Breast epithelium (tissue), 3 donors: ENCODE data around the gene FDX1.

Experiments used
- POLR2A ChIP-seq: fragments of 450-650 bp; IDR thresholded peaks from one replicate; pipeline ENCODE4 v1.6.1; 2016; ENCODE audit warnings: antibody characterized with exemption, mild to moderate bottlenecking, moderate library complexity
- TF ChIP-seq, protein P1 (sequence below), 3 donors: fragments of 450-650 bp; IDR thresholded peaks; one replicate each; pipeline ENCODE4 v1.5.1; 2016 to 2017; ENCODE audit warnings: antibody characterized with exemption in 3 of 3, mild to moderate bottlenecking in 3 of 3, moderate library complexity in 3 of 3

DNA sequence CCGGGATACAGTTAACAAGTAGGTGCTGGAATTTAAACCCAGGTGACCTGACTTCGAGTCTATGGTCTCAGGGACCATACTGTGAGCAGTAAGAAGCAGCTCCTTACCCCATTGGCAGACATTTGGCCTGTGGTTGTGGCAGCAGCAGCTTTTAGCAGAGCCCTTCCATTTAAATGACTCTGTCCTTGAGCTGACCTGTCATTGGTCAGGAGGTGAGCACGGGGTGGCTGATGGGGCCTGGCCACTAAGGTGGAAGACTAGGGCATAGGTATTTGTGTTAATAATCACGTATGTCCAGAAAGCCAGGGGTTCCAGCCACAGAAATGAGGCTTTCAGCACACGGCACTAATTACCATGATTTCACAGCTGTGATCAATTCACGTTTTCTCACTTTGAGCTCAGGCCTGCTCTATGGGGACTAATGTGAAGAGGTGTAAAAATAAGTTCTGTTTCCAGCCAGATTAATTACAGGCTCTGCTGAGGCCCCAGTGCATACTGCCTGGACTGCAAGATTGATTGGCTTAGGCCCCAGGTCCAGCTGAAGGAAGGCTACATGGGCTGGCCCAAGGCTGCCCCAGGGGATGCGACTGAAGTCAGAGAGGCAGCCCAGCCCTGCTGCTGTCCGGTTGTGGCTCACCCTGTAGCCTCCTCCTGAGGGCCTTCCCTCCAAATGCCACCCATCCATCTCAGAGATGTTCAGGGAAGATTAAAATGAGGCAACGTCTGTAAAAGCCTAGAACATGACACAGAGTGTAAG is 76.0 kb downstream of the FDX1 start:
- TF ChIP-seq, protein P1, sequence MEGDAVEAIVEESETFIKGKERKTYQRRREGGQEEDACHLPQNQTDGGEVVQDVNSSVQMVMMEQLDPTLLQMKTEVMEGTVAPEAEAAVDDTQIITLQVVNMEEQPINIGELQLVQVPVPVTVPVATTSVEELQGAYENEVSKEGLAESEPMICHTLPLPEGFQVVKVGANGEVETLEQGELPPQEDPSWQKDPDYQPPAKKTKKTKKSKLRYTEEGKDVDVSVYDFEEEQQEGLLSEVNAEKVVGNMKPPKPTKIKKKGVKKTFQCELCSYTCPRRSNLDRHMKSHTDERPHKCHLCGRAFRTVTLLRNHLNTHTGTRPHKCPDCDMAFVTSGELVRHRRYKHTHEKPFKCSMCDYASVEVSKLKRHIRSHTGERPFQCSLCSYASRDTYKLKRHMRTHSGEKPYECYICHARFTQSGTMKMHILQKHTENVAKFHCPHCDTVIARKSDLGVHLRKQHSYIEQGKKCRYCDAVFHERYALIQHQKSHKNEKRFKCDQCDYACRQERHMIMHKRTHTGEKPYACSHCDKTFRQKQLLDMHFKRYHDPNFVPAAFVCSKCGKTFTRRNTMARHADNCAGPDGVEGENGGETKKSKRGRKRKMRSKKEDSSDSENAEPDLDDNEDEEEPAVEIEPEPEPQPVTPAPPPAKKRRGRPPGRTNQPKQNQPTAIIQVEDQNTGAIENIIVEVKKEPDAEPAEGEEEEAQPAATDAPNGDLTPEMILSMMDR (IDR thresholded peaks at IDR 0.05): no peak
- no peak for TF ChIP-seq POLR2A
